ENCODE results near the gene YRDC. TPM values are rescaled to one million over a fixed set of nuclear protein-coding genes. Genes with fewer than 3 reads are reported as not detected.

YRDC gene
- polyA plus RNA-seq, 1 of the 3 experiments (the other 2 are of a cell fraction), result 34.2 TPM

GRCh38 chr1:37851782-37852210, 43.8 kb upstream of the YRDC start:
- Histone ChIP-seq H2AFZ (ENCODE audit: low read depth) (no peak overlapping the region), H3K4me1 (ENCODE audit: control insufficient read depth in 1 of 2, insufficient read depth in 2 of 2, low read depth in 1 of 2, low read length in 1 of 2) (peaks cover 0 to 5% of the 10 kb centered on the region in 2 experiments; a peak in 2 of 4 replicates), H3K9me3 (no peaks in the 10 kb centered on the region), H3F3A (replicated peaks; ENCODE audit: insufficient read depth) (peaks cover 3% of the 10 kb centered on the region), H3K9ac (no peak overlapping the region), H3K79me2 (ENCODE audit: insufficient read depth) (peaks cover 100% of the 10 kb centered on the region), H3K4me3 (ENCODE audit: low read depth in 2 of 2, low read length in 1 of 2) (no peak overlapping the region), H4K20me1 (ENCODE audit: insufficient read depth) (peaks cover 67% of the 10 kb centered on the region), H3K36me3 (replicated peaks in 1 of 2; ENCODE audit: control insufficient read depth in 1 of 2, insufficient read depth in 2 of 2, low read length in 1 of 2) (peaks cover 28 to 43% of the 10 kb centered on the region in 2 experiments), H3K27ac (ENCODE audit: low read depth in 2 of 2, low read length in 1 of 2) (no peak overlapping the region), H3K4me2 (no peak overlapping the region), H3K27me3 (ENCODE audit: insufficient read depth) (no peaks in the 10 kb centered on the region), H3K9me2 (no peaks in the 10 kb centered on the region)
- TF ChIP-seq EZH2phosphoT487 (IDR thresholded peaks at IDR 0.05; ENCODE audit: borderline replicate concordance, low read depth) (no peak), TCF12 (IDR thresholded peaks at IDR 0.05) (no peak), JUND (IDR thresholded peaks at IDR 0.05) (no peak), REST (IDR thresholded peaks at IDR 0.05; ENCODE audit: low read depth, low read length) (no peak), NFIC (IDR thresholded peaks at IDR 0.05; ENCODE audit: borderline replicate concordance) (no peak), YY1 (IDR thresholded peaks at IDR 0.05; ENCODE audit: low read depth) (no peak), NRF1 (IDR thresholded peaks at IDR 0.05; ENCODE audit: low read depth, low read length) (no peak), MAX (IDR thresholded peaks at IDR 0.05; ENCODE audit: low read depth) (no peak), CHD2 (IDR thresholded peaks at IDR 0.05; ENCODE audit: low read length, partially characterized antibody) (no peak), POLR2AphosphoS5 (IDR thresholded peaks at IDR 0.05; ENCODE audit: low read depth, low read length) (no peak), TAF1 (IDR thresholded peaks at IDR 0.05; ENCODE audit: borderline replicate concordance, low read depth, low read length) (no peak), IRF3 (IDR thresholded peaks at IDR 0.05; ENCODE audit: low read depth, low read length) (no peak)
- DNase-seq, result no peak
- WGBS (ENCODE audit: low lambda C conversion rate), result 77% methylated on average over 2 of the region's 2 CpGs
- ChIA-PET CTCF (interaction anchor here (1.0 to 3.5 kb wide), 3 partner anchors 7 to 40 kb away, joined by 4 to 26 read pairs (median 5); partner anchors contain the start of gene MTF1), POLR2A (no interaction called here)

GRCh38 chr1:37851262-37851661, 43.3 kb upstream of the YRDC start:
- no peak for DNase-seq
- CTCF ChIA-PET, result interaction anchor here (0.7 to 3.5 kb wide), 6 partner anchors 8 to 39 kb away, joined by 3 to 26 read pairs (median 4); partner anchors contain the start of gene MTF1
- peaks cover 28 to 39% of the 10 kb centered on the region in 2 experiments for H3K36me3 ChIP-seq (replicated peaks in 1 of 2; ENCODE audit: control insufficient read depth in 1 of 2, insufficient read depth in 2 of 2, low read length in 1 of 2)
- no peak for TF ChIP-seq GATA2 (CRISPR knock-in tag; IDR thresholded peaks at IDR 0.05)
- no peak for TF ChIP-seq IRF3 (IDR thresholded peaks at IDR 0.05; ENCODE audit: low read depth, low read length)
- no peak for TF ChIP-seq JUND (IDR thresholded peaks at IDR 0.05)
- no peak for TF ChIP-seq FOXM1 (IDR thresholded peaks at IDR 0.05; ENCODE audit: low read depth)
- TF ChIP-seq CHD2 (IDR thresholded peaks at IDR 0.05; ENCODE audit: low read length, partially characterized antibody), result no peak
- no peak for TF ChIP-seq ELF1 (IDR thresholded peaks at IDR 0.05)
- TF ChIP-seq RCOR1 (IDR thresholded peaks at IDR 0.05; ENCODE audit: low read length), result no peak
- no peak for TF ChIP-seq USF1 (IDR thresholded peaks at IDR 0.05; ENCODE audit: borderline replicate concordance, low read depth)
- TF ChIP-seq GABPA (IDR thresholded peaks at IDR 0.05; ENCODE audit: low read depth), result no peak
- H3K79me2 ChIP-seq (ENCODE audit: insufficient read depth), result peaks cover 100% of the 10 kb centered on the region
- H3K4me3 ChIP-seq (ENCODE audit: low read depth in 2 of 2, low read length in 1 of 2), result no peak overlapping the region
- no peaks in the 10 kb centered on the region for H3K9me2 ChIP-seq
- H3K9ac ChIP-seq, result no peak overlapping the region
- H3K9me3 ChIP-seq, result no peaks in the 10 kb centered on the region
- H2AFZ ChIP-seq (ENCODE audit: low read depth), result no peak overlapping the region
- H3K4me2 ChIP-seq, result no peak overlapping the region
- POLR2A ChIA-PET, result interaction anchor here (1.1 kb wide), 1 partner anchor 8 kb away, joined by 5 read pairs; the partner anchor contains the start of gene MTF1
- H3K27me3 ChIP-seq (ENCODE audit: insufficient read depth), result no peaks in the 10 kb centered on the region
- peaks cover 3% of the 10 kb centered on the region for H3F3A ChIP-seq (replicated peaks; ENCODE audit: insufficient read depth)
- peaks cover 67% of the 10 kb centered on the region for H4K20me1 ChIP-seq (ENCODE audit: insufficient read depth)
- no peak overlapping the region for H3K27ac ChIP-seq (ENCODE audit: low read depth in 2 of 2, low read length in 1 of 2)
- peaks cover 0 to 5% of the 10 kb centered on the region in 2 experiments; a peak in 2 of 4 replicates for H3K4me1 ChIP-seq (ENCODE audit: control insufficient read depth in 1 of 2, insufficient read depth in 2 of 2, low read depth in 1 of 2, low read length in 1 of 2)

Data from SK-N-SH (cell line).